GM21423 (cell line): ENCODE measurements around the gene CCDC201.

Experiments
- ATAC-seq: cut with Tn5 transposase; IDR thresholded peaks from one replicate; pipeline ENCODE4 v1.9.1; 2021; ENCODE audit warnings: mild to moderate bottlenecking, moderate library complexity; ENCODE audit not compliant: unreplicated experiment

The CCDC201 gene

DNA sequence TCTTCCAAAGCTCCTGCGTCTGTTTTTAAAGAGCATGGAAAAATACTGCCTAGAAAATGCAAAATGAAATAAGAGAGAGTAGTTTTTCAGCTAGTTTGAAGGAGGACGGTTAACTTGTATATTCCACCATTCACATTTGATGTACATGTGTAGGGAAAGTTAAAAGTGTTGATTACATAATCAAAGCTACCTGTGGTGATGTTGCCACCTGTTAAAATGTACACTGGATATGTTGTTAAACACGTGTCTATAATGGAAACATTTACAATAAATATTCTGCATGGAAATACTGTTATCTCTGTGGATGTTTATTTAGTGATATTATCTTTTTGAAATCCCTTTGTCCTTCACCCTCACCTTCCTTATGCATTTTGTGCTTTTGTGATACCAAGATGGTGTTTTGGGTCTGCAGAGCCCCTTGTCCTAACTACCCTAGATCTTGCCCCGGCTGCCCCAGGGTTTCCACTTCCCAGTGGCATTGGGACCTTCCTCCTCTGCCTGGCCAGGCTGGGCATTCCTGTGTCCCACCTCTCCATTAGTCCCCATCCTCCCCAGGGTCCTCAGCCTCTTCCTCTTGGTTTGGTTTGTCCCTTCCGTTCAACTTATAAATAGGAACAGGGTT lies 20.6 kb upstream of the CCDC201 start:
- no peak for ATAC-seq

GRCh38 chr7:45892407-45893035 lies 19.6 kb upstream of the CCDC201 start:
- ATAC-seq, result no peak

GRCh38 chr7:45891462-45892402 lies 18.9 kb upstream of the CCDC201 start:
- ATAC-seq, result no peak

DNA sequence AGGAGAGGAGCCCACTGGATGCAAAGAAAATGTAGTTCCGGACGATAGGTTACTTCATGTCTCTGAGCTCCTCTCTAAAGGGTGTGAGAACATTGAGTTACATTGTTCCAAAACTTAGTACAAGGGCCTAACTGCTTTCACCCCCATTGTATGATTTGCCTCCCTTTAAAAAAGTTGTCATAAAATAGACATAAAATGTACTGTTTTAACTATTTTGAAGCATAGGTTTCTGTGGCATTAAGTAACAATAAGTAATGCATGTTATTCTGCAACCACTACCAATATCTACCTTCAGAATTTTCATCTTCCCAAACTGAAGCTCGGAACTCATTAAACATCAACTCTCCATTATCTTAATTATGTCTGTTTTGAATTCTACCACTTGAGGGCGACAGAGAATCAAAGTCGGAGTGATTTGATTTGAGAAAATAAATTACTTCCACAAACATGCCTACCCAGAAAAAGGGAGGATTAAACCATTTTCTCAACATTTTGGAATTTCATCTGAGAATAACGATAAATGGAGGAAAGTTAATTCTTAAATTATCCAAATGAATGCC lies 18.1 kb upstream of the CCDC201 start:
- ATAC-seq, result no peak

GRCh38 chr7:45890125-45890901 lies 17.4 kb upstream of the CCDC201 start:
- no peak for ATAC-seq

- no peak for ATAC-seq
These were observed 16.6 kb upstream of the CCDC201 start for GRCh38 chr7:45889367-45890067.

GRCh38 chr7:45888993-45889366 lies 16.1 kb upstream of the CCDC201 start:
- ATAC-seq, result no peak

DNA sequence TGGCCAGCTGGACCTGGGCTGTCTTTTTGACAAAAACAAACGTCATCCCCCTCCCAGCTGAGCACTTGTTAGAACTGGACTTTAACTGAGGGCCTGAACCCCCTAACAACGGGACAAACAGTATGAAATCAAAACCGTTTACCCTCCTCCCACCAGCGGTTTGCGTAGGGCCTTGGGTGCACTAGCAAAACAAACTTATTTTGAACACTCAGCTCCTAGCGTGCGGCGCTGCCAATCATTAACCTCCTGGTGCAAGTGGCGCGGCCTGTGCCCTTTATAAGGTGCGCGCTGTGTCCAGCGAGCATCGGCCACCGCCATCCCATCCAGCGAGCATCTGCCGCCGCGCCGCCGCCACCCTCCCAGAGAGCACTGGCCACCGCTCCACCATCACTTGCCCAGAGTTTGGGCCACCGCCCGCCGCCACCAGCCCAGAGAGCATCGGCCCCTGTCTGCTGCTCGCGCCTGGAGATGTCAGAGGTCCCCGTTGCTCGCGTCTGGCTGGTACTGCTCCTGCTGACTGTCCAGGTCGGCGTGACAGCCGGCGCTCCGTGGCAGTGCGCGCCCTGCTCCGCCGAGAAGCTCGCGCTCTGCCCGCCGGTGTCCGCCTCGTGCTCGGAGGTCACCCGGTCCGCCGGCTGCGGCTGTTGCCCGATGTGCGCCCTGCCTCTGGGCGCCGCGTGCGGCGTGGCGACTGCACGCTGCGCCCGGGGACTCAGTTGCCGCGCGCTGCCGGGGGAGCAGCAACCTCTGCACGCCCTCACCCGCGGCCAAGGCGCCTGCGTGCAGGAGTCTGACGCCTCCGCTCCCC lies 15.5 kb upstream of the CCDC201 start, which contains the start of gene IGFBP1:
Gene IGFBP1, plus strand, starts transcription at position 304 of the 808 bp plus-strand sequence. Its CDS starts 165 bp downstream, at position 469.
- ATAC-seq, result no peak

DNA sequence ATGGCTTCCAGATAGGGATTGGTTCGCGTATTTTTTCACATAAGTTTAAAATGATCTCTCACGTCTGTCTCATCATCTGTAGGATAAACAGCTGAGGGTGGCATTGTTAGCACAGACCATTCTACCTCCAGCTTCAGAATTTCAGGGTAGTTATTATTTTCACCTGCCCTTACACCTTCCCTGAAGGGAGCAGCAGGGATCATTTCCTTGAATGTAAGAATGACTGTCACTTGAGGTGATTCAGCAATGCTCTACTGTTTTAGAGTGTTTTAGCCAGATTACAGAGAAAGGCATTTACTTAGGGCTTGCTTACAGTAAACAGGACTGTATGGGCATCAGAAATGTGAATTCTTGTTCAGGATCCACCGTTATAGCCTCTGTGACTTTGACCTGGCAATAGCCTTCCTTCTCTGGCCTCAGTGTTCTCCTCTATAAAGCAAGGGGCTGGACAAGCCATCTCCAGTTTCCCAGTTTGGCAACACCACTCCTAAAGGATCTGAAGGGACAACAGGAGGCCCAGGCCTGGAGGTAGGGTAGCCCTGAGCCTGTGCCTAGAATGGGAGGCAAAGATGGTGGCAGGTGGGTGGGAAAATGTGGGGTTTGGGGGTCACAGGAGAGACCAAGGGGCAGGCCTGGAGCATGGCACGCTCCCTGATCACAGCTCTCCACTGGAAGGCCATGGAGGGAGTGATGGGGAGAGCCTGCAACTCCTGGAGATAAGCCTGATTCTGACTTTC lies 14.2 kb upstream of the CCDC201 start:
- ATAC-seq, result no peak

- no peak for ATAC-seq
These were observed 12.5 kb upstream of the CCDC201 start for GRCh38 chr7:45885264-45885882.

- no peak for ATAC-seq
These were observed 11.3 kb upstream of the CCDC201 start for GRCh38 chr7:45884136-45884535.

DNA sequence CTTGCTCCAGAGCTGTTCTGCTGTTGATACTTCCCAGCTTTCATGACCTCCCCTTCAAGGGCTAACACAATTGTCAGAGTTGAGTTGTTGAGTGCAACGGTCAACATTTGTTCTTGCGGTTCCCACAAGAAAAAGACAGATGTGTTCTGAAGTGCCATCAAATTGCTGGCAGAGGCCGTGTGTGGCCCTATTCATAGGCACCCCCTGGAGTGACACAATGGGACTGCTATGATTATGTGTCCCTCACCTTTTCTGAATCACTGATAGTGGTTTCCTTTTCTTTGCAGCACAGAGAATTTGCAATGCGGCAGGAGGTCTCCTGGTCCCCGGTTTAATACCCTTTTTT lies 9.6 kb upstream of the CCDC201 start:
- no peak for ATAC-seq

- ATAC-seq, result no peak
These were observed 9.0 kb upstream of the CCDC201 start for GRCh38 chr7:45881759-45882464.

GRCh38 chr7:45881280-45881758 lies 8.4 kb upstream of the CCDC201 start:
- no peak for ATAC-seq

GRCh38 chr7:45880433-45880860 lies 7.6 kb upstream of the CCDC201 start:
- ATAC-seq, result no peak

DNA sequence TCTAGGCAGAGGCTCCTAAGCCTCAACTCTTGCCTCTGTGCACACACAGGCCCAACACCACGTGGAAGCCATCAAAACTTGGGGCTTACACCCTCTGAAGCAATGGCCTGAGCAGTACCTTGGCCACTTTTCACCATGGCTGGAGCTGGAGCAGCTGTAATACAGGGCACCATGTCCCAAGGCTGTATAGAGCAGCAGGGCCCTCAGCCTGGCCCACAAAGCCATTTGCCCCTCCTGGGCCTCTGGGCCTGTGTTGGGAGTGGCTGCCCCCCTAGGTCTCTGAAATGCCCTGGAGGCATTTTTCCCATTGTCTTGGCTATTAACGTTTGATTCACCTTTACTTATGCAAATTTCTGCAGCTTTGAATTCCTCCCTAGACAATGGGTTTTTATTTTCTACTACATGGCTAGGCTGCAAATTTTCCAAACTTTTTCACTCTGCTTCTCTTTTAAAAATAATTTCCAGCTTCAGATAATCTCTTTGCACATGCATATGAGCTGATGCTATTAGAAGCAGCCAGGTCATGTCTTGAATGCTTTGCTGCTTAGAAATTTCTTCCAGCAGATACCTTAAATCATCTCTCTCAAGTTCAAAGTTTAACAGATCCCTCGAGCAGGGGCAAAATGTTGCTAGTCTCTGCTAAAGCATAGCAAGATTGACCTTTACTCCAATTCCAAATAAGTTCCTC lies 5.7 kb upstream of the CCDC201 start:
- ATAC-seq, result no peak

DNA sequence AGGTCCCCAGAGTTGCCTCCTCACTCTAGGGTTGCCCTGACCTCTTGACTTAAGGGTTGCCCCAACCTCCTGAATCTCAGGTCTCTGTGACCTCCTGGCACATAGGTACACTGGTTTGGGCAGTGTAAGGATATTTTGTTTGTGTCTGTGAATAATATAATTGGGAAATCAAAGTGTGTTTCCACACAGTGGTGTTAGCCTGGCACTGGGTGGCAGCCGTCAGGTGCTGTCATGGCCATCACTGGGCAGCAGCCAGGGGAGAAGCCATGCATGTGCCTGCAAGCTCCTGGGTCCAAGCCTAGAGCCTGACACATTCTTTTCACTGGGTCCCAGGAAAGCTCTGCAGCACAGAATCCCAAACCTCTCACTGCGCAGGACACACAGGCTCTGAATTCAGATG lies 3.6 kb upstream of the CCDC201 start:
- no peak for ATAC-seq
